Gastroesophageal sphincter (tissue), 4 donors: Measurements from ENCODE around the gene FBXW11. TPM values are rescaled to one million over a fixed set of nuclear protein-coding genes. Genes with fewer than 3 reads are reported as not detected.
"Not testable (repeated sequence)": the region's sequence is repeated elsewhere in the genome, so short reads cannot be mapped to it uniquely, and the experiment has no call there.

Experiments used
- ATAC-seq: fragments of 150-250 bp; one replicate; pipeline ENCODE4 v1.9.1; 2016; ENCODE audit warnings: mild to moderate bottlenecking, moderate library complexity
- H3K27ac ChIP-seq, 4 donors: fragments of 200-600 bp; sonication (generic) in 3 of 4; 1 replicate in 3 of 4; 2 replicates in 1 of 4; pipeline ENCODE4 v1.5.1; 2016 to 2019
- H3K27me3 ChIP-seq: fragments of 200-600 bp; sonication (generic); one replicate; pipeline ENCODE4 v1.5.1; 2019
- H3K36me3 ChIP-seq, 2 donors: fragments of 200-600 bp; sonication (generic); one replicate each; pipeline ENCODE4 v1.5.1; 2019; ENCODE audit warnings: control low read depth in 1 of 2
- H3K4me1 ChIP-seq, 3 donors: fragments of 200-600 bp; sonication (generic); 1 replicate in 2 of 3; 2 replicates in 1 of 3; pipeline ENCODE4 v1.5.1; 2016 to 2019; ENCODE audit warnings: control low read depth in 2 of 3
- H3K4me3 ChIP-seq, 2 donors: fragments of 200-600 bp; sonication (generic); one replicate each; pipeline ENCODE4 v1.5.1; 2019; ENCODE audit warnings: mild to moderate bottlenecking in 1 of 2, moderate library complexity in 1 of 2
- H3K9me3 ChIP-seq, 3 donors: fragments of 200-600 bp; sonication (generic); one replicate each; pipeline ENCODE4 v1.5.1; 2017 to 2019; ENCODE audit warnings: control low read depth in 2 of 3
- CTCF ChIP-seq, 4 experiments: fragments of 200-600 bp in 2 of 4; fragments of 450-650 bp in 2 of 4; sonication (generic) in 1 of 4; IDR thresholded peaks; one replicate each; pipeline ENCODE4 v1.5.1; 2017 to 2019; ENCODE audit warnings: antibody characterized with exemption in 4 of 4, mild to moderate bottlenecking in 2 of 4, moderate library complexity in 2 of 4
- EP300 ChIP-seq: sonication (generic); formaldehyde crosslinking; IDR thresholded peaks from one replicate; pipeline ENCODE4 v1.6.1; 2017; ENCODE audit warnings: antibody characterized with exemption, mild to moderate bottlenecking
- POLR2A ChIP-seq, 2 donors: fragments of 450-650 bp; IDR thresholded peaks; one replicate each; pipeline ENCODE4 v1.6.1; 2017; ENCODE audit warnings: antibody characterized with exemption in 2 of 2, mild to moderate bottlenecking in 2 of 2, moderate library complexity in 1 of 2
- POLR2AphosphoS5 ChIP-seq: sonication (generic); formaldehyde crosslinking; IDR thresholded peaks from one replicate; pipeline ENCODE4 v1.6.1; 2017; ENCODE audit warnings: antibody characterized with exemption
- WGBS, 2 donors: methylation state at CpG; one replicate each; pipeline ENCODE4 v1.1.5; 2018; ENCODE audit warnings: low coverage in 1 of 2; 5-methylcytosine and 5-hydroxymethylcytosine counted together
- total RNA-seq, 4 donors: library from RNA; depleted of rRNA; stranded (reverse); fragments of >200 nt; gene quantifications; one replicate each; pipeline ENCODE4 v1.1.0, GENCODE V29; 2016

Gene FBXW11
- total RNA-seq, 4 donors from 2014 or later: 64.3 to 88.3 (median 76.3) TPM

GRCh38 chr5:171924493-171925122 is 81.8 kb downstream of the FBXW11 start:
- no peak overlapping the region for H3K27ac ChIP-seq
- TF ChIP-seq POLR2AphosphoS5 (no peak), CTCF (IDR thresholded peaks at IDR 0.05) (no peak), POLR2A (IDR thresholded peaks at IDR 0.05) (no peak), EP300 (no peak)
- ATAC-seq: no peak
- no peaks in the 10 kb centered on the region for H3K36me3 ChIP-seq
- H3K27me3 ChIP-seq: no peaks in the 10 kb centered on the region
- no peak overlapping the region for H3K4me3 ChIP-seq
- H3K4me1 ChIP-seq: peaks cover 0 to 18% (median 0%) of the 10 kb centered on the region in 3 donors
- 92 to 100% methylated on average over 1 to 5 of the region's 25 CpGs for WGBS, 2 donors
- no peaks in the 10 kb centered on the region for H3K9me3 ChIP-seq

- no peak for TF ChIP-seq POLR2A (IDR thresholded peaks at IDR 0.05)
- no peak for TF ChIP-seq POLR2AphosphoS5
- no peak for TF ChIP-seq EP300
- TF ChIP-seq CTCF (IDR thresholded peaks at IDR 0.05): no peak
These were observed 85.6 kb downstream of the FBXW11 start for GRCh38 chr5:171920765-171921391.

GRCh38 chr5:171915700-171916099 is 90.7 kb downstream of the FBXW11 start:
- not testable (repeated sequence) for H3K27ac ChIP-seq, ATAC-seq, H3K27me3 ChIP-seq, H3K4me3 ChIP-seq, H3K36me3 ChIP-seq, H3K9me3 ChIP-seq
- H3K4me1 ChIP-seq: peaks cover 0 to 37% (median 8%) of the 10 kb centered on the region in 3 donors
- 85 to 100% methylated on average over 1 to 3 of the region's 4 CpGs for WGBS, 2 donors

More at GRCh38 chr5:171920765-171921391, 85.6 kb downstream of the FBXW11 start:
- peaks cover 0 to 10% (median 0%) of the 10 kb centered on the region in 3 donors for H3K4me1 ChIP-seq
- WGBS, 2 donors: 91 to 92% methylated on average over 6 of the region's 6 CpGs
- ATAC-seq: no peak
- H3K4me3 ChIP-seq: no peak overlapping the region
- no peaks in the 10 kb centered on the region for H3K27me3 ChIP-seq
- H3K27ac ChIP-seq: no peak overlapping the region
- no peaks in the 10 kb centered on the region for H3K36me3 ChIP-seq
- no peaks in the 10 kb centered on the region for H3K9me3 ChIP-seq

GRCh38 chr5:171914726-171915338 is 91.6 kb downstream of the FBXW11 start:
- Histone ChIP-seq H3K9me3 (no peaks in the 10 kb centered on the region), H3K4me1 (peaks cover 0 to 37% (median 8%) of the 10 kb centered on the region in 3 donors), H3K4me3 (no peak overlapping the region), H3K27me3 (no peaks in the 10 kb centered on the region), H3K27ac (no peak overlapping the region), H3K36me3 (peaks cover 0 to 6% of the 10 kb centered on the region in 2 donors)
- TF ChIP-seq POLR2A (IDR thresholded peaks at IDR 0.05) (no peak), POLR2AphosphoS5 (no peak), CTCF (IDR thresholded peaks at IDR 0.05) (no peak), EP300 (no peak)
- no peak for ATAC-seq
- WGBS, 2 donors: 87 to 90% methylated on average over 4 to 5 of the region's 5 CpGs

GRCh38 chr5:171913987-171914273 is 92.5 kb downstream of the FBXW11 start:
- Histone ChIP-seq H3K4me1 (peaks cover 0 to 37% (median 8%) of the 10 kb centered on the region in 3 donors), H3K27ac (no peak overlapping the region), H3K36me3 (peaks cover 4 to 9% of the 10 kb centered on the region in 2 donors), H3K27me3 (no peaks in the 10 kb centered on the region), H3K4me3 (no peak overlapping the region), H3K9me3 (no peaks in the 10 kb centered on the region)
- no peak for TF ChIP-seq POLR2A (IDR thresholded peaks at IDR 0.05)
- TF ChIP-seq EP300: no peak
- TF ChIP-seq CTCF (IDR thresholded peaks at IDR 0.05): no peak
- TF ChIP-seq POLR2AphosphoS5: no peak
- ATAC-seq: no peak
